ENCODE data around the gene LDLRAD3. TPM values are rescaled to one million over a fixed set of nuclear protein-coding genes. Genes with fewer than 3 reads are reported as not detected.

LDLRAD3 gene
- total RNA-seq, 1 experiment from 2014 or later: 12.1 TPM

GRCh38 chr11:36098853-36099375 is 155.1 kb downstream of the LDLRAD3 start:
- H3K4ac ChIP-seq (ENCODE audit: low read depth, low read length): no peak overlapping the region
- H3K27me3 ChIP-seq (ENCODE audit: insufficient read depth, low read length): no peaks in the 10 kb centered on the region
- no peaks in the 10 kb centered on the region for H3K79me1 ChIP-seq (ENCODE audit: insufficient read depth, low read depth, low read length, poor library complexity, severe bottlenecking)
- H3K9me3 Mint-ChIP-seq: peaks cover 4 to 6% of the 10 kb centered on the region in 2 experiments
- DNase-seq: no peak
- H3K9ac ChIP-seq (ENCODE audit: extremely low read depth, insufficient read length, low read length): no peak overlapping the region
- H2AK5ac ChIP-seq (ENCODE audit: insufficient read length, low read length): no peak overlapping the region
- no peak overlapping the region for H2BK120ac ChIP-seq (ENCODE audit: low read depth, low read length, poor library complexity, severe bottlenecking)
- no peak overlapping the region for H4K8ac ChIP-seq (replicated peaks; ENCODE audit: insufficient read length, low read depth, low read length)
- no peak overlapping the region for H4K91ac ChIP-seq (ENCODE audit: insufficient read length, low read depth, low read length)
- no peak overlapping the region for H3T11ph ChIP-seq (ENCODE audit: low read length)
- no peaks in the 10 kb centered on the region for H3K27me3 Mint-ChIP-seq (ENCODE audit: low read depth)
- TF ChIP-seq, protein P1, sequence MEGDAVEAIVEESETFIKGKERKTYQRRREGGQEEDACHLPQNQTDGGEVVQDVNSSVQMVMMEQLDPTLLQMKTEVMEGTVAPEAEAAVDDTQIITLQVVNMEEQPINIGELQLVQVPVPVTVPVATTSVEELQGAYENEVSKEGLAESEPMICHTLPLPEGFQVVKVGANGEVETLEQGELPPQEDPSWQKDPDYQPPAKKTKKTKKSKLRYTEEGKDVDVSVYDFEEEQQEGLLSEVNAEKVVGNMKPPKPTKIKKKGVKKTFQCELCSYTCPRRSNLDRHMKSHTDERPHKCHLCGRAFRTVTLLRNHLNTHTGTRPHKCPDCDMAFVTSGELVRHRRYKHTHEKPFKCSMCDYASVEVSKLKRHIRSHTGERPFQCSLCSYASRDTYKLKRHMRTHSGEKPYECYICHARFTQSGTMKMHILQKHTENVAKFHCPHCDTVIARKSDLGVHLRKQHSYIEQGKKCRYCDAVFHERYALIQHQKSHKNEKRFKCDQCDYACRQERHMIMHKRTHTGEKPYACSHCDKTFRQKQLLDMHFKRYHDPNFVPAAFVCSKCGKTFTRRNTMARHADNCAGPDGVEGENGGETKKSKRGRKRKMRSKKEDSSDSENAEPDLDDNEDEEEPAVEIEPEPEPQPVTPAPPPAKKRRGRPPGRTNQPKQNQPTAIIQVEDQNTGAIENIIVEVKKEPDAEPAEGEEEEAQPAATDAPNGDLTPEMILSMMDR (conservative IDR thresholded peaks at IDR 0.05): no peak
- no CpG with 5 or more reads among the region's 2 CpGs for whole genome bisulfite sequencing (ENCODE audit: extremely low coverage, insufficient read length, low lambda C conversion rate)
- H2BK5ac ChIP-seq (ENCODE audit: insufficient read length, low read length): no peak overlapping the region
- no peak overlapping the region for H3K4me2 ChIP-seq (ENCODE audit: insufficient read depth, insufficient read length, low read length)
- H2BK12ac ChIP-seq (ENCODE audit: insufficient read length, low read depth, low read length): no peak overlapping the region
- no peak overlapping the region for H3K4me3 Mint-ChIP-seq
- peaks cover 14 to 17% of the 10 kb centered on the region in 2 experiments for H3K4me1 Mint-ChIP-seq
- H3K9me3 ChIP-seq (ENCODE audit: control insufficient read depth, low read depth, low read length): peaks cover 4% of the 10 kb centered on the region
- H2AFZ ChIP-seq (ENCODE audit: low read length): no peak overlapping the region
- no peak overlapping the region for H3K23ac ChIP-seq (ENCODE audit: insufficient read length, low read depth, low read length)
- no peak overlapping the region for H3K14ac ChIP-seq (ENCODE audit: insufficient read depth, low read length)
- H3K23me2 ChIP-seq (ENCODE audit: insufficient read length, low read depth, low read length, poor library complexity, severe bottlenecking): no peaks in the 10 kb centered on the region
- H3K4me1 ChIP-seq (ENCODE audit: insufficient read depth, low read length): no peaks in the 10 kb centered on the region
- no peak overlapping the region for H4K5ac ChIP-seq (ENCODE audit: insufficient read length, low read depth, low read length)
- no peaks in the 10 kb centered on the region for H3K79me2 ChIP-seq (ENCODE audit: insufficient read depth, low read length)
- no peak overlapping the region for H3K27ac ChIP-seq (ENCODE audit: insufficient read length, low read depth, low read length)
- H3K36me3 Mint-ChIP-seq (ENCODE audit: insufficient read depth in 1 of 3, low read depth in 3 of 3): peaks cover 33 to 48% (median 36%) of the 10 kb centered on the region in 3 experiments
- H2BK20ac ChIP-seq (ENCODE audit: low read depth, low read length, poor library complexity, severe bottlenecking): no peak overlapping the region
- no peak overlapping the region for H3K18ac ChIP-seq (ENCODE audit: insufficient read length, low read depth, low read length)
- H3K27ac Mint-ChIP-seq: peak overlapping the region in 2 of 3 experiments; percentile 17 to 47; a peak in 1 of 7 replicates
- H2BK15ac ChIP-seq (ENCODE audit: low read depth, low read length): no peak overlapping the region
- no peaks in the 10 kb centered on the region for H4K20me1 ChIP-seq (ENCODE audit: control insufficient read depth, insufficient read depth, insufficient read length)
- no peak overlapping the region for H3K56ac ChIP-seq (ENCODE audit: insufficient read length, low read depth, low read length)
